Liver (tissue), 3 donors: ENCODE results near the gene LSM7.

Source experiments
- JUND ChIP-seq, 2 donors: IDR thresholded peaks; 2 replicates each; pipeline ENCODE4 v1.6.1; 2016; ENCODE audit warnings: antibody characterized with exemption in 2 of 2
- SP1 ChIP-seq: IDR thresholded peaks from 2 replicates; pipeline ENCODE4 v1.6.1; 2018; ENCODE audit warnings: antibody characterized with exemption, mild to moderate bottlenecking
- TAF1 ChIP-seq: conservative IDR thresholded peaks from 2 replicates; pipeline ENCODE4 v1.6.1; 2016; ENCODE audit warnings: antibody characterized with exemption, mild to moderate bottlenecking
- YY1 ChIP-seq: IDR thresholded peaks from 2 replicates; pipeline ENCODE4 v1.6.1; 2016; ENCODE audit warnings: antibody characterized with exemption, mild to moderate bottlenecking
- ZBTB33 ChIP-seq: IDR thresholded peaks from 2 replicates; pipeline ENCODE4 v1.6.1; 2016; ENCODE audit warnings: antibody characterized with exemption
- TF ChIP-seq, protein P1 (sequence below): fragments of 150-350 bp; IDR thresholded peaks from 2 replicates; pipeline ENCODE4 v1.5.1; 2017; ENCODE audit warnings: improper control_type of control experiment, low read depth, low read length; ENCODE audit not compliant: missing input control
- TF ChIP-seq, protein P2 (sequence below): IDR thresholded peaks from 2 replicates; pipeline ENCODE4 v1.6.1; 2016; ENCODE audit warnings: antibody characterized with exemption
- donor health status: healthy.
- donor health status: healthy.

DNA sequence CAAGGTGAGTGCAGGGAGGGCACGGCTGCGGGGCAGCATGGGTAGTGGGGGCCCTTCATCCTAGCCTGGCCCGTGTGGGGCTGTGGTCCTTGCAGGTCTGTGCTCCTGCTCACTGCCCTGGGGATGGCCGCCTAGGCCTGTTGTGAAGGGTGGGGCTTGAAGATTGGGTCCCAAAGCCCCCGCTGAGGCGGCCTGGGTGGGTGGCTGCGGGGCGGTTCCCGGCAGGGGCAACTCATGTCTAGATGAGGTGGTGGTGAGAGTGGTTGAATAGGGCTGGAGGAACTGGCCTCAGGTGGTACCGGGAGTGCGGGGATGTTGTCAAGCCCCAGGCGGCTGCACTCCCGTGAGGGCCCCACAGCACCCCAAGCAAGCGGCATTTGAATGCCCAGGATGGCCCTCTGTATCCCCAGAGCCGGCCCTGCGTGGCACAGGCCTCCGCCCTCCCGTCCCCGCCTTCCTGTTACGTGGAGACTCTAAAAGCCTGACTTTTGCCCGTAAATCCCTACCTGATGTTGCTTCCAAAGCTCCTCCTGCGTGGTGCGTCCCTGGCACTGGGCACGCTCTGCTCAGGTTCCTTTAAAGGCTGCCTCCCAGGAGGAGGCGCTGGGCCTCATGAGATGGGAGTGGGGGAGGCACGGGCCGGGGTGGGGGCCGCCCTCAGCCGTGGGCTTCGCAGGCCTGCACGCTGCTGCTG lies 15.1 kb upstream of the LSM7 start:
- TF ChIP-seq, protein P1, sequence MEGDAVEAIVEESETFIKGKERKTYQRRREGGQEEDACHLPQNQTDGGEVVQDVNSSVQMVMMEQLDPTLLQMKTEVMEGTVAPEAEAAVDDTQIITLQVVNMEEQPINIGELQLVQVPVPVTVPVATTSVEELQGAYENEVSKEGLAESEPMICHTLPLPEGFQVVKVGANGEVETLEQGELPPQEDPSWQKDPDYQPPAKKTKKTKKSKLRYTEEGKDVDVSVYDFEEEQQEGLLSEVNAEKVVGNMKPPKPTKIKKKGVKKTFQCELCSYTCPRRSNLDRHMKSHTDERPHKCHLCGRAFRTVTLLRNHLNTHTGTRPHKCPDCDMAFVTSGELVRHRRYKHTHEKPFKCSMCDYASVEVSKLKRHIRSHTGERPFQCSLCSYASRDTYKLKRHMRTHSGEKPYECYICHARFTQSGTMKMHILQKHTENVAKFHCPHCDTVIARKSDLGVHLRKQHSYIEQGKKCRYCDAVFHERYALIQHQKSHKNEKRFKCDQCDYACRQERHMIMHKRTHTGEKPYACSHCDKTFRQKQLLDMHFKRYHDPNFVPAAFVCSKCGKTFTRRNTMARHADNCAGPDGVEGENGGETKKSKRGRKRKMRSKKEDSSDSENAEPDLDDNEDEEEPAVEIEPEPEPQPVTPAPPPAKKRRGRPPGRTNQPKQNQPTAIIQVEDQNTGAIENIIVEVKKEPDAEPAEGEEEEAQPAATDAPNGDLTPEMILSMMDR: no peak
- TF ChIP-seq SP1: no peak
- no peak for TF ChIP-seq TAF1
- no peak for TF ChIP-seq ZBTB33
- TF ChIP-seq YY1: no peak
- TF ChIP-seq, protein P2, sequence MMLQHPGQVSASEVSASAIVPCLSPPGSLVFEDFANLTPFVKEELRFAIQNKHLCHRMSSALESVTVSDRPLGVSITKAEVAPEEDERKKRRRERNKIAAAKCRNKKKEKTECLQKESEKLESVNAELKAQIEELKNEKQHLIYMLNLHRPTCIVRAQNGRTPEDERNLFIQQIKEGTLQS: no peak
- no peak for TF ChIP-seq JUND (IDR thresholded peaks at IDR 0.05)
